Endometrium (tissue), 2 donors: Measurements from ENCODE around the gene STX16.

Source experiments
- FAIRE-seq: peaks from 2 replicates; lab custom pipeline; 2012; peaks lifted over from hg19 to GRCh38; lab: Jason Lieb, UNC
- donor health status: control.
- donor health status: control.

Gene STX16

GRCh38 chr20:58655328-58656107 is 4.4 kb downstream of the STX16 start:
- no peak for FAIRE-seq

GRCh38 chr20:58656831-58657230 is 5.7 kb downstream of the STX16 start:
- FAIRE-seq, result no peak

- FAIRE-seq, result no peak
These were observed 6.2 kb downstream of the STX16 start for GRCh38 chr20:58657262-58657661.

GRCh38 chr20:58657986-58658385 is 6.9 kb downstream of the STX16 start:
- no peak for FAIRE-seq

GRCh38 chr20:58658760-58659159 is 7.7 kb downstream of the STX16 start:
- FAIRE-seq, result no peak

- FAIRE-seq, result no peak
These were observed 8.8 kb downstream of the STX16 start for GRCh38 chr20:58659841-58660240.

- no peak for FAIRE-seq
These were observed 9.9 kb downstream of the STX16 start for GRCh38 chr20:58660855-58661597.

GRCh38 chr20:58661598-58662473 is 10.8 kb downstream of the STX16 start:
- no peak for FAIRE-seq

GRCh38 chr20:58664331-58664730 is 13.2 kb downstream of the STX16 start:
- no peak for FAIRE-seq

GRCh38 chr20:58664883-58665282 is 13.8 kb downstream of the STX16 start:
- FAIRE-seq, result no peak

GRCh38 chr20:58665606-58666005 is 14.5 kb downstream of the STX16 start:
- FAIRE-seq, result no peak

- no peak for FAIRE-seq
These were observed 15.6 kb downstream of the STX16 start for GRCh38 chr20:58666702-58667101.

GRCh38 chr20:58667975-58668374 is 16.9 kb downstream of the STX16 start:
- FAIRE-seq, result no peak

- FAIRE-seq, result no peak
These were observed 17.8 kb downstream of the STX16 start for GRCh38 chr20:58668901-58669286.

GRCh38 chr20:58669287-58670006 is 18.4 kb downstream of the STX16 start:
- no peak for FAIRE-seq

- no peak for FAIRE-seq
These were observed 19.0 kb downstream of the STX16 start for GRCh38 chr20:58670102-58670501.

GRCh38 chr20:58670659-58671058 is 19.6 kb downstream of the STX16 start:
- FAIRE-seq, result no peak

- no peak for FAIRE-seq
These were observed 22.0 kb downstream of the STX16 start for GRCh38 chr20:58673119-58673518.

GRCh38 chr20:58675146-58675584 is 24.1 kb downstream of the STX16 start:
- no peak for FAIRE-seq

GRCh38 chr20:58675641-58676040 is 24.6 kb downstream of the STX16 start:
- no peak for FAIRE-seq

- FAIRE-seq, result no peak
These were observed 25.1 kb downstream of the STX16 start for GRCh38 chr20:58676161-58676560.

GRCh38 chr20:58677079-58677604 is 26.1 kb downstream of the STX16 start:
- FAIRE-seq, result no peak
